ENCODE measurements around the gene SOWAHA. TPM values are rescaled to one million over a fixed set of nuclear protein-coding genes. Genes with fewer than 3 reads are reported as not detected.

SOWAHA gene
- total RNA-seq, 4 donors from 2014 or later: 0.13 to 0.28 TPM; not detected in 2

DNA sequence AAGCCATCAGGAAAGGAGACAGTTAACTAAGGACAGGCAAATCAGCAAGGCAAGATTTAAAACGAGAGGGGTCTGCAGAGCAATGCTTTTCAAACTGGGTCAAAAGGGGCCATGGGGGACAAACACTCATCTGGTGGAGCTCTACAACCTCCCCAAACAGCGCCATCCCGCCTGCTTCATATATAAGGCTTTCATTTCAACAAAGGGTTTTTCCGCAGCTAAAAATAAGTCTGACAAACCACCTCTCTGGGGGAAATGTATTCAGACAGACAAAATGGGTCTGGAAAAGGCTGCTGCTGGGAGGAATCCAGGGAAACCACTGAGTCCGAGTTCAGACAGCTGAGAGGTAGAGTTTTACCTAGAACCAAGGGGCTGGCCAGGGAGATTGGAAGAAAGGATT is 27.7 kb upstream of the SOWAHA start:
- DNase-seq (ENCODE audit: low spot score) (no peak), ATAC-seq (ENCODE audit: low FRiP score) (no peak)
- no peak for TF ChIP-seq CTCF (IDR thresholded peaks at IDR 0.05)

- ATAC-seq (ENCODE audit: low FRiP score) (no peak), DNase-seq (ENCODE audit: low spot score) (no peak)
- TF ChIP-seq CTCF (IDR thresholded peaks at IDR 0.05): no peak
Measured at GRCh38 chr5:132785864-132786263, 27.2 kb upstream of the SOWAHA start.

GRCh38 chr5:132787076-132787475 is 26.0 kb upstream of the SOWAHA start:
- DNase-seq (ENCODE audit: low spot score) (no peak), ATAC-seq (ENCODE audit: low FRiP score) (no peak)
- TF ChIP-seq CTCF (IDR thresholded peaks at IDR 0.05): no peak

DNA sequence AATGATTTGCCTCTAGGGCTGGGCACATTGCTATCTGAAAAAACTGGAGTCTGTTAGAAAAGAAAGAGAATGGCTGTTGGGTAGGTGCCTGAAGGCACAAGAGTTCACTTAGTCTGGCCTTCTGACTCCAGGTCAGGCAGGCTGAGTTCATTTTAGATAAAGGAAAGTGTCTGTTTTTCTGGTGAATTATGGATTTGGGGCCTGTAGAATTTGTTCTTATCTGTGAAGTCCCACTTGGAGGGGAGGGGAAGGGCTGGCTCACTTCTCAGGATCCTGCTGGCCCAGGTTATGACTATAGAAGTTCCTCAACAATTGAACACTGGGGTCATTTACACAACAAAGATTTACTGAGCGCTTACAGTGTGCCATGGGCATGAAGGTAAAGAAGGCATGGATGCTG is 24.6 kb upstream of the SOWAHA start:
- DNase-seq (ENCODE audit: low spot score): no peak
- TF ChIP-seq CTCF (IDR thresholded peaks at IDR 0.05): no peak
- no peak for ATAC-seq (ENCODE audit: low FRiP score)

GRCh38 chr5:132788990-132789886 is 23.9 kb upstream of the SOWAHA start:
- no peak for TF ChIP-seq CTCF (IDR thresholded peaks at IDR 0.05)
- no peak for ATAC-seq (ENCODE audit: low FRiP score)
- DNase-seq (ENCODE audit: low spot score): no peak

GRCh38 chr5:132790201-132790865 is 22.8 kb upstream of the SOWAHA start:
- no peak for ATAC-seq (ENCODE audit: low FRiP score)
- no peak for TF ChIP-seq CTCF (IDR thresholded peaks at IDR 0.05)
- no peak for DNase-seq (ENCODE audit: low spot score)
